Brain microvascular endothelial cell (primary cell): ENCODE data around the gene SNAI3.
A peak's percentile ranks its signal among the peaks of the same experiment; 100 is the strongest.

Experiments
- DNase-seq: peaks from one replicate; pipeline ENCODE4 v3.0.0-alpha.2; 2020
- H3K27ac ChIP-seq: fragments of 250-450 bp; sonication (Bioruptor Pico); 2 replicates; pipeline ENCODE4 v1.5.1; 2020; ENCODE audit warnings: mild to moderate bottlenecking, moderate library complexity
- H3K27me3 ChIP-seq: fragments of 250-450 bp; sonication (Bioruptor Pico); replicated peaks from 2 replicates; pipeline ENCODE4 v1.5.1; 2020; ENCODE audit warnings: mild to moderate bottlenecking
- H3K36me3 ChIP-seq: fragments of 250-450 bp; sonication (Bioruptor Pico); replicated peaks from 2 replicates; pipeline ENCODE4 v1.5.1; 2020; ENCODE audit warnings: mild to moderate bottlenecking
- H3K4me3 ChIP-seq: 2 replicates; pipeline ENCODE4 v1.5.1; 2011; ENCODE audit warnings: low read depth, mild to moderate bottlenecking, control low read depth, low read length, moderate library complexity
- in situ Hi-C: cut with HindIII; loops from 2 replicates; pipeline ENCODE4 v1.10.0; 2017; ENCODE audit warnings: low sequenced_read_pairs, low pct_ligation_motif_present
- TF ChIP-seq, protein P1 (sequence below): IDR thresholded peaks from 2 replicates; pipeline ENCODE4 v1.5.1; 2011; ENCODE audit warnings: low read depth, mild to moderate bottlenecking, moderate library complexity, low read length, control low read depth, inconsistent platforms; ENCODE audit errors: missing control alignments

The SNAI3 gene

DNA sequence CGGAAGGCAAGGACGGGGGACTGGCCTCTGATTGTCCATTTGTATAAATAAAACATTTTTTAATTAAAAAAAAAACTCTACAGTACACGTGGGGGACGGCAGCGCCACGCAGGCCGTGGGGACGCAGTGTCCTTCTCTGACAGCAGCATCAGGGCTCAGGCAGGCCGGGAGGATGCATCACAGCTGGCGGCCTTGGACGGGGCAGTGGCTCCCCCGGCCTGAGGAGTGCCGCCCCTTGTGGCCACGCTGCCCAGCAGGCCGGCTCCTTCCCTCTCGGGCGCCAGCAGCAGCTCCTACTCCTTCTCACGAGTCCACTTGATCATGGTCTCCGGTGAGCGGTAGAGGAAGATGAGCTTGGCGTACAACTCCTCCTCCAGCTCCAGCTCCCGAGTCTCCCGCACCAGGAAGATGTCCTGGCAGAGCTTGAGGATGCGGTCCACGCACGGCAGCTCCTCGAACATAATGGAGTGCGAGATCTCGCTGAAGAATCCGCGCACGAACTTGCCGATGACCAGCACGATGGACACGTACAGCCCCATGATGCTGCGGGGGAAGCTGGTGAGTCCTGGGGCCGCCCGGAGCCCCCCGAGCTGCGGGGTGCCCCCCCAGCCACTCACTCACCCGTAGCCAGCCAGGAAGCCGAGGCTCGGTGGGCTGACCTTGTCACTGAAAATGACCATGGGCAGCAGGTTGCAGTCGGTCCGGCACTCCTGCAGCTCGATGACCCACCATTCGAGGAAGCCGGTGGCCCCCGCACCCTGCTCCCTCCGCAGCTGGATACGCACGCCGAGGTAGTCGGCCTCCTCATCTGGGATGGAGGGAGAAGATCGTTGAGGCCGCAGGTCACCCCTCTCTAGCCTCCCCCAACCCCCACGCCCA is 29.2 kb upstream of the SNAI3 start:
- no peak overlapping the region for H3K27ac ChIP-seq
- TF ChIP-seq, protein P1, sequence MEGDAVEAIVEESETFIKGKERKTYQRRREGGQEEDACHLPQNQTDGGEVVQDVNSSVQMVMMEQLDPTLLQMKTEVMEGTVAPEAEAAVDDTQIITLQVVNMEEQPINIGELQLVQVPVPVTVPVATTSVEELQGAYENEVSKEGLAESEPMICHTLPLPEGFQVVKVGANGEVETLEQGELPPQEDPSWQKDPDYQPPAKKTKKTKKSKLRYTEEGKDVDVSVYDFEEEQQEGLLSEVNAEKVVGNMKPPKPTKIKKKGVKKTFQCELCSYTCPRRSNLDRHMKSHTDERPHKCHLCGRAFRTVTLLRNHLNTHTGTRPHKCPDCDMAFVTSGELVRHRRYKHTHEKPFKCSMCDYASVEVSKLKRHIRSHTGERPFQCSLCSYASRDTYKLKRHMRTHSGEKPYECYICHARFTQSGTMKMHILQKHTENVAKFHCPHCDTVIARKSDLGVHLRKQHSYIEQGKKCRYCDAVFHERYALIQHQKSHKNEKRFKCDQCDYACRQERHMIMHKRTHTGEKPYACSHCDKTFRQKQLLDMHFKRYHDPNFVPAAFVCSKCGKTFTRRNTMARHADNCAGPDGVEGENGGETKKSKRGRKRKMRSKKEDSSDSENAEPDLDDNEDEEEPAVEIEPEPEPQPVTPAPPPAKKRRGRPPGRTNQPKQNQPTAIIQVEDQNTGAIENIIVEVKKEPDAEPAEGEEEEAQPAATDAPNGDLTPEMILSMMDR, result no peak
- in situ Hi-C loops, result no loop called here
- DNase-seq, result no peak
- peaks cover 67% of the 10 kb centered on the region for H3K36me3 ChIP-seq
- no peak overlapping the region for H3K4me3 ChIP-seq
- H3K27me3 ChIP-seq, result no peaks in the 10 kb centered on the region

DNA sequence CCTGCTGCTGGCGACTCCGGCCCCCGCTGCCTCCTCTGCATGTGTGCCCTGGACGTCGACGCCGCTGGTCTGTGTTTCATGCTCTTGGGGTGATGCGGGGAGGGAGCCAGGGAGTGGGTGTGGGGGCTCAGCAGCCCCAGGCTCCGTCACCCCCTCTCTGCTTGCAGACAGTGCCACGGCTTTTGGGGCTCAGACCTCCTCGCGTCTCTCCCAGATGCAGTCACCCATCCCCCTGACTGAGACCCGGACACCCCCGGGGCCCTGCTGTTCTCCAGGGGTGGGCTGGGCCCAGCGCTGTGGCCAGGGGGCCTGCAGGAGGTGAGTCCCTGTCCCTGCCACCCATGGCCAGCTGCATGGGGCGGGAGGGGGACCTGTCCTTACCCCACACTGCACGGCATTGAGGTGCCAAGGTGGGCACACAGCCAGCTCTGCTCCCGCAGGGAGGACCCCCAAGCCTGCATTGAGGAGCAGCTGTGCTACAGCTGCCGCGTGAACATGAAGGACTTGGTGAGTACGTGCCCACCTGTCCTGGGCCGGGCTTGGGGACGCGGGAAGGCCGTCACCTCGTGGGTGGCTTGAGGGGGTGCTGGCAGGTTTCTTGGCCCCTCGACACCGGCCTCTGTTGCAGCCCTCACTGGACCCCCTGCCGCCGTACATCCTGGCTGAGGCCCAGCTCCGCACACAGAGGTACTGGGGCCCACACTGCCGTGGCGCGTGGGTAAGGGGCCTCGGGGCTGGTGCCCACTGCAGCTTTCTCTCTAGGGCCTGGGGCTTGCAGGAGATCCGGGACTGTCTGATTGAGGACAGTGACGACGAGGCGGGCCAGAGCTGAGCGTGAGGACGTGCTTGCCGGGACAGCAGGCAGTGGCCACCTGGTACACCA is 28.4 kb upstream of the SNAI3 start:
- in situ Hi-C loops, result no loop called here
- Histone ChIP-seq H3K4me3 (no peak overlapping the region), H3K27ac (no peak overlapping the region), H3K36me3 (peaks cover 60% of the 10 kb centered on the region), H3K27me3 (no peaks in the 10 kb centered on the region)
- no peak for DNase-seq
- TF ChIP-seq, protein P1, result no peak

DNA sequence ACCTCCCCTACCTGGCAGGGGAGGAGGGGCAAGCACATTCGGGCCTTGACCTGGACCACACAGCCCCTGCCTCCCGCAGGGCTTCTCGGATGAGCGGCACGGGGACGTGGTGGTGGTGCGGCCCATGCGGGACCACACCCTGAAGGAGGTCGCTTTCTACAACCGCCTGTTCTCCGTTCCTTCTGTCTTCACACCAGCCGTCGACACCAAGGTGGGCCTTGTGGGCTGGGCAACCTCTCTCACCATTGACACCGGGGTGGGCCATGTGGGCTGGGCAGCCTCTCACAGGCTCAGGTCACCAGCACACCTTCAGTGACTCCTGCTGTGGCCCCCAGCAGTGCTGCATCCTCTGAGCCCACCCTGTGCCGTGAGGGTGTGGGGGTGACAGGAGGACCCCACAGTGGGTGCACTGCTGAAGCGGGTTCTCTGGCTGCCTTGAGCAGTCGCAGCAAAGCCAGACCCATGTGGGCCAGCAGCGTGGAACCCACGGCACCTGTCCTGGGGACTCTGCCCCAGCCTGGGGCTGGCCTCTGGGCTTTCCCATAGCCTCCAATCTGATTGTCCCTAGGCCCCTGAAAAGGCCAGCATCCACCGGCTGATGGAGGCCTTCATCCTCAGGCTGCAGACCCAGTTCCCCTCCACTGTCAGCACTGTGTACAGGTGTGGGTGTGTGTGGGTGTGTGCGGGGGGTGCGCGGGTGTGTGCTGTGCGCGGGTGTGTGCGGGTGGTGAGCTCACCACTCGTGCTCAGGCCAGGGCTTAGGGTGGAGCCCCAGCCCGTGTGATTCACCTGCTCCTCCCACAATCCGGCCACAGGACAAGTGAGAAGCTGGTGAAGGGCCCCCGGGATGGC is 27.5 kb upstream of the SNAI3 start:
- in situ Hi-C loops, result no loop called here
- peak; percentile 20 for DNase-seq

DNA sequence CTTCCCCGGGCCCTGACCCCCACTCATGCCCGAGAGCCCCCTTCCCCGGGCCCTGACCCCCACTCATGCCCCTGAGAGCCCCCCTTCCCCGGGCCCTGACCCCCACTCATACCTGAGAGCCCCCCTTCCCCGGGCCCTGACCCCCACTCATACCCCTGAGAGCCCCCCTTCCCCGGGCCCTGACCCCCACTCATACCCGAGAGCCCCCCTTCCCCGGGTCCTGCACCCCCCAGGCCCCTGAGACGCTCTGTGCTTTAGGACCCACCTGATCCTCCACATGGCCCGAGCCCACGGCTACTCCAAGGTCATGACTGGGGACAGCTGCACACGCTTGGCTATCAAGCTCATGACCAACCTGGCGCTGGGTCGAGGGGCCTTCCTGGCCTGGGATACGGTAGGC is 26.7 kb upstream of the SNAI3 start:
- in situ Hi-C loops, result no loop called here
- H3K36me3 ChIP-seq, result peaks cover 46% of the 10 kb centered on the region

More for the DNA sequence above, 27.5 kb upstream of the SNAI3 start:
- Histone ChIP-seq H3K27me3 (no peaks in the 10 kb centered on the region), H3K4me3 (no peak overlapping the region), H3K36me3 (peaks cover 51% of the 10 kb centered on the region), H3K27ac (no peak overlapping the region)
- TF ChIP-seq, protein P1, result no peak

More for the DNA sequence above, 26.7 kb upstream of the SNAI3 start:
- no peak overlapping the region for H3K27ac ChIP-seq
- TF ChIP-seq, protein P1, result no peak
- H3K4me3 ChIP-seq, result no peak overlapping the region
- H3K27me3 ChIP-seq, result no peaks in the 10 kb centered on the region
- DNase-seq, result no peak
